Caco-2 (cell line): Measurements from ENCODE around the gene EDC4. TPM values are rescaled to one million over a fixed set of nuclear protein-coding genes. Genes with fewer than 3 reads are reported as not detected.
A peak's percentile ranks its signal among the peaks of the same experiment; 100 is the strongest.
"Not testable (repeated sequence)": the region's sequence is repeated elsewhere in the genome, so short reads cannot be mapped to it uniquely, and the experiment has no call there.

Experiments
- BruUV-seq: library from RNA; stranded (reverse); fragments of 400-500 nt; replicated peaks from 2 replicates; lab custom pipeline; 2021; lab: Mats Ljungman, UMichigan
- CTCF ChIA-PET: fragments of 300-600 bp; sonication (Branson Sonifier 250); formaldehyde crosslinking; loops from one replicate; lab custom pipeline; 2022; ENCODE audit warnings: antibody characterized with exemption; lab: Charles Lee
- POLR2A ChIA-PET: fragments of 300-600 bp; sonication (Branson Sonifier 250); formaldehyde crosslinking; loops from one replicate; lab custom pipeline; 2022; ENCODE audit warnings: antibody characterized with exemption; lab: Charles Lee
- DNase-seq, 2 experiments: peaks; one replicate each; pipeline versions ENCODE4 v3.0.0 to v3.0.0-alpha.2; 2020 to 2022
- H3K27me3 ChIP-seq: replicated peaks from 2 replicates; pipeline ENCODE4 v1.6.0; 2011; ENCODE audit warnings: low read length; ENCODE audit not compliant: control insufficient read depth, insufficient read depth
- H3K36me3 ChIP-seq: 2 replicates; pipeline ENCODE4 v1.5.1; 2011; ENCODE audit warnings: low read length; ENCODE audit not compliant: control insufficient read depth, insufficient read depth
- H3K4me1 ChIP-seq: fragments of 250-450 bp; sonication (Bioruptor Pico); 2 replicates; pipeline ENCODE4 v1.5.1; 2020; ENCODE audit warnings: mild to moderate bottlenecking
- H3K4me3 ChIP-seq: 2 replicates; pipeline ENCODE4 v1.5.1; 2011; ENCODE audit warnings: low read depth, mild to moderate bottlenecking, control low read depth, low read length
- H3K9me3 ChIP-seq: fragments of 250-450 bp; sonication (Bioruptor Pico); 2 replicates; pipeline ENCODE4 v1.5.1; 2020; ENCODE audit warnings: mild to moderate bottlenecking, moderate library complexity
- H3K27ac Mint-ChIP-seq: one replicate; pipeline ENCODE4 v1.8.0; 2022; ENCODE audit warnings: mixed read lengths; ENCODE audit not compliant: unreplicated experiment
- H3K27me3 Mint-ChIP-seq: one replicate; pipeline ENCODE4 v1.8.0; 2022; ENCODE audit warnings: mixed read lengths; ENCODE audit not compliant: insufficient read depth, unreplicated experiment
- H3K36me3 Mint-ChIP-seq: one replicate; pipeline ENCODE4 v1.8.0; 2022; ENCODE audit warnings: mild to moderate bottlenecking, mixed read lengths; ENCODE audit not compliant: insufficient read depth, unreplicated experiment
- H3K4me1 Mint-ChIP-seq: one replicate; pipeline ENCODE4 v1.8.0; 2022; ENCODE audit warnings: low read depth, mixed read lengths; ENCODE audit not compliant: unreplicated experiment
- H3K4me3 Mint-ChIP-seq: one replicate; pipeline ENCODE4 v1.8.0; 2022; ENCODE audit warnings: mild to moderate bottlenecking, moderate library complexity, mixed read lengths; ENCODE audit not compliant: unreplicated experiment
- H3K9me3 Mint-ChIP-seq: one replicate; pipeline ENCODE4 v1.8.0; 2022; ENCODE audit warnings: mixed read lengths; ENCODE audit not compliant: unreplicated experiment
- CTCF ChIP-seq, 2 experiments: fragments of 200-600 bp in 1 of 2; IDR thresholded peaks; 1 replicate in 1 of 2; 2 replicates in 1 of 2; pipeline versions ENCODE4 v1.5.1 to v1.8.0; 2011 to 2022; ENCODE audit warnings: antibody characterized with exemption in 1 of 2, control low read depth in 1 of 2, inconsistent platforms in 1 of 2, low read depth in 1 of 2, low read length in 1 of 2, mild to moderate bottlenecking in 1 of 2, moderate library complexity in 1 of 2; ENCODE audit not compliant: insufficient read depth in 1 of 2, severe bottlenecking in 1 of 2, unreplicated experiment in 1 of 2
- intact Hi-C: fragments of 100-400 bp; cut with micrococcal nuclease; formaldehyde crosslinking; loops from one replicate; pipeline ENCODE4 v1.10.0; 2022; ENCODE audit not compliant: unreplicated experiment
- total RNA-seq: library from RNA; stranded (reverse); gene quantifications from 2 replicates; pipeline ENCODE4 v1.2.3, GENCODE V29; 2022

Gene EDC4
- total RNA-seq, 1 experiment from 2014 or later: 139 TPM

DNA sequence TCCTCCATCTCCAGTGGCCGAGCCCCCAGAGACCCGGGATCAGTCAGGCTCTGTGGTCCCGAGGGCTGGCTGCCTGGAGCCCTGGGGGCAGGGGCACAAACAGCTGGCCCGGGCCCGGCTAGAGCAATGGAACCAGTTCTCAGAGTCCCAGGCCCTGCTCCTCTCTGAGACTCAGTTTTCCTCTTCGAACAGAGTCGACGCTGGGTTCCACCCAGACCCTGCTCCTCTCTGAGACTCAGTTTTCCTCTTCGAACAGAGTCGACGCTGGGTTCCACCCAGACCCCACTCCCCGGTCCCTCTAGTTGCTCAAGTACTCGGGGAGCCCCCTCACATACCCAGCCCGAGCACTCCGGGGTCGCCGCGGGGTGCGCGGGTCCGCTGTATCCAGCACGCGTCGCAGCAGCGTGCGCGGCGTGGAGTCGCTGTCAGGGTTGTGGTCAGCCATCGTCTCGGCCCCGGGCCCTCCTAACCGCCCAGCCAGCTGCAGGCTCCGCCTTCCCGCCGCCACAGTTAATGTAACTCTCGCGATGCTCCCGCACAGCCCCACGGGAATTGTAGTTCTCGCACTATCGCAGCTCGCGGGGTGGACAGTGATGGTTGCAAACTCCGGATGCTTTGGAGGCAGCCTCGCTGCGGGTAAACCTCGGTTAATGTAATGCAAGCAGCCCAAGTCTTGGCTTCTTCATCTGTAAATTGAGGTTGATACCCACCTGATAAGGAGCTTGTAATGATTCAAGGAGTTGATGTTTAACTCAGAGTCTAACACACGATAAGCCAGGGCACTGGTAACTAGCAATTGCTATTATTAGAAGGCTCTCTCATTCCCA lies 39.2 kb upstream of the EDC4 start:
- BruUV-seq: TSS peak; percentile 41
- no peaks in the 10 kb centered on the region for H3K27me3 ChIP-seq
- no peaks in the 10 kb centered on the region for H3K27me3 Mint-ChIP-seq
- H3K4me1 ChIP-seq: no peaks in the 10 kb centered on the region; the same call in 1 of the 2 replicates
- H3K36me3 ChIP-seq: peaks cover 11% of the 10 kb centered on the region
- ChIA-PET POLR2A (interaction anchor here (0.7 to 1.5 kb wide), 8 partner anchors 13 to 114 kb away, joined by 3 to 7 read pairs (median 3); partner anchors contain the start of genes GFOD2, NUTF2, PSMB10 and RANBP10), CTCF (interaction anchor here (0.6 to 2.1 kb wide), 11 partner anchors 12 to 313 kb away, joined by 3 to 14 read pairs (median 6); partner anchors contain the start of genes GFOD2, NUTF2, RANBP10 and TSNAXIP1)
- H3K9me3 Mint-ChIP-seq: no peaks in the 10 kb centered on the region
- no peak for TF ChIP-seq CTCF (IDR thresholded peaks at IDR 0.05; ENCODE audit: insufficient read depth in 1 of 2, low read depth in 1 of 2, low read length in 1 of 2, severe bottlenecking in 1 of 2, unreplicated experiment in 1 of 2)
- peak overlapping the region; percentile 83 for H3K4me3 ChIP-seq
- DNase-seq: peak; percentile 94 to 96
- peak overlapping the region; percentile 92 for H3K27ac Mint-ChIP-seq
- intact Hi-C loops: no loop called here
- H3K9me3 ChIP-seq: no peaks in the 10 kb centered on the region
- peaks cover 6% of the 10 kb centered on the region for H3K4me1 Mint-ChIP-seq
- H3K36me3 Mint-ChIP-seq: peaks cover 20% of the 10 kb centered on the region
- peak overlapping the region; percentile 99 for H3K4me3 Mint-ChIP-seq

- ChIA-PET POLR2A (interaction anchor here (0.8 to 1.5 kb wide), 6 partner anchors 12 to 115 kb away, joined by 3 to 7 read pairs (median 4); partner anchors contain the start of genes GFOD2, NUTF2, PSMB10 and RANBP10), CTCF (interaction anchor here (0.6 to 2.1 kb wide), 9 partner anchors 12 to 287 kb away, joined by 3 to 14 read pairs (median 7); partner anchors contain the start of genes NUTF2, RANBP10 and TSNAXIP1)
- no peaks in the 10 kb centered on the region for H3K9me3 ChIP-seq
- H3K36me3 Mint-ChIP-seq: peaks cover 14% of the 10 kb centered on the region
- H3K4me1 Mint-ChIP-seq: peaks cover 6% of the 10 kb centered on the region
- no peak for DNase-seq
- peak overlapping the region; percentile 83 for H3K4me3 ChIP-seq
- no peaks in the 10 kb centered on the region for H3K27me3 Mint-ChIP-seq
- H3K27me3 ChIP-seq: no peaks in the 10 kb centered on the region
- BruUV-seq: no TSS peak
- TF ChIP-seq CTCF (IDR thresholded peaks at IDR 0.05; ENCODE audit: insufficient read depth in 1 of 2, low read depth in 1 of 2, low read length in 1 of 2, severe bottlenecking in 1 of 2, unreplicated experiment in 1 of 2): no peak
- peaks cover 11% of the 10 kb centered on the region for H3K36me3 ChIP-seq
- H3K9me3 Mint-ChIP-seq: no peaks in the 10 kb centered on the region
- no peak overlapping the region for H3K27ac Mint-ChIP-seq
- H3K4me1 ChIP-seq: no peaks in the 10 kb centered on the region; the same call in 1 of the 2 replicates
- intact Hi-C loops: no loop called here
- peak overlapping the region; percentile 99 for H3K4me3 Mint-ChIP-seq
Measured at GRCh38 chr16:67834242-67834614, 38.6 kb upstream of the EDC4 start.

- H3K36me3 ChIP-seq, BruUV-seq, DNase-seq, H3K4me1 Mint-ChIP-seq, H3K27me3 ChIP-seq, H3K4me3 Mint-ChIP-seq, POLR2A ChIA-PET, H3K9me3 ChIP-seq, H3K4me3 ChIP-seq, H3K27me3 Mint-ChIP-seq, H3K9me3 Mint-ChIP-seq, intact Hi-C loops, H3K4me1 ChIP-seq, H3K27ac Mint-ChIP-seq: not testable (repeated sequence)
- H3K36me3 Mint-ChIP-seq: peaks cover 20% of the 10 kb centered on the region
- CTCF ChIA-PET: interaction anchor here (0.6 kb wide), 1 partner anchor 9 kb away, joined by 3 read pairs; no protein-coding TSS in a partner anchor
Measured at GRCh38 chr16:67837190-67837589, 35.7 kb upstream of the EDC4 start.
